GM19395 (cell line): ENCODE results near the gene NUDT10.
A peak's percentile ranks its signal among the peaks of the same experiment; 100 is the strongest.
"Not testable (repeated sequence)": the region's sequence is repeated elsewhere in the genome, so short reads cannot be mapped to it uniquely, and the experiment has no call there.

ENCODE experiments used
- ATAC-seq: cut with Tn5 transposase; IDR thresholded peaks from one replicate; pipeline ENCODE4 v1.9.1; 2021; ENCODE audit warnings: mild to moderate bottlenecking, moderate library complexity; ENCODE audit not compliant: unreplicated experiment

NUDT10 gene

DNA sequence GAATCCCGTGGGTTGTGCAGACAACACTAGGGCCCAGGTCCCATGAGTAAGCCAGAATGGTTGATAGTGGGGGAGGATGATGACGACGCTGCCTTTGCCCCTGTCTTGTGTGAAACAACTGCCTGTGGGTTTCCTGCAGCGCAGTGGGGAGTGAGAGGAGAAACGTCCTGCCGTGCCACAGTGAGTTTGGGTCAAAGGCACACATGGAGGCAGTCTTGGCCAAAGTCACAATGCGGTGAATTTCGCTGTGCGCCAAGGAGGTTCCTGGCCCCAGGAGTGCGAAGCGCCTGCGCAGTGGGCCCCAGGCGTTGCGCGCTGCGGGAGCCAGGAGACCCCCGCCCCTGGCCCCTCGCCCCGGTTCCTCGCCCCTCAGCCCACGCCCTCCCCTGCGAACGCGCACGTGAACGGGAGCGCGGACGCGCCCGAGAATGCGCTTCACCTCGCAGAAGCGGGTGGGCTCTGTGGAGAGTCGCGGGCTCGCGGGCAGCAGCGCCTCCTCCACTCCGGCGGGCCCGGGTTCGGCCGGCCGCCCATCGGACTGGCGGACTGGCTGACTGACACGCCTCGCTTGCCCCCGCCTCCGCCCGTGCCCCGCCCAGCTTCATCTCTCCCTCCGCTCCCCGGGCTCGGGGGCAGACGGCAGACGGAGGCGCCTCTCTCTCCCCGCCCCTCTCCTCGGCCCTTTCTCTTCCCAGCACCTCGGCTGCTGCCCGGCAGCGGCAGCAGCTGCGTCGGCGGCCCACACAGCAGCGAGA, at the start of gene NUDT10:
TSS of gene NUDT10 (plus strand) at position 635 of the 755 bp plus-strand sequence. CDS start 144 bp downstream, outside the sequence.
- ATAC-seq = no peak

DNA sequence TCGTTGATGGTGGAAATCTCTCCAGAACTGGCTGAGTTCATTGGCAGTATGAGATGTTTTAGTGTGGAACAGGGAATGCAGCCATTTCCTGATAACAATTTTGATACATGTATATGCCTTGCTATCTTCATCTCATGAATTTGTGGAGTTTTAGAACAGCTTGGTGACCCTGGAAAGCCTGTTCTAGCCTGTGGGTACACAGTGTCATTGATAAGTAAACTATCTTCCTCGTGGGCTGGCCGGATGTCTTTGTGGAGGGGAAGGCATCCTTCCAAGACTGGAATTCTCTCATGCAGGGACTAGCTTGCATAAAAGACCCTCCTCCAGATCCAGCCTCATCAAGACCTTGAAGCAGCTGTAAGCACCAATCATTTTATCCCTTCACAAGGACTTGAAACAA, 40.2 kb upstream of the NUDT10 start:
- no peak for ATAC-seq

DNA sequence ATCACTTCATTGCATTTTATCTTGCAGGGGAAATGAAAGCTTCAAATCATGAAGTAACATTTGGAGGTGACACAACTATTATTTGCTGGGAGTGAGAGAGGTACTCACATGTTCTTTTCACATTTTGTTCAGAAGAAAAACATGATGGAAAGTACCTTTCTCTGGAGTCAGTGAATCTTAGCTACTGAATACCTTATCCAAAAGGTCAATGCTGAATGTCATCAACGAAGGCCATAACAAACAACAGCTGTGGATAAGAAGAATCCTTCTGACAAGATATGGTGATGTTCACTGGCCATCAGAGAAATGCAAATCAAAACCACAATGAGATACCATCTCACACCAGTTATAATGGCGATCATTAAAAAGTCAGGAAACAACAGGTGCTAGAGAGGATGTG, 36.5 kb upstream of the NUDT10 start:
- no peak for ATAC-seq

DNA sequence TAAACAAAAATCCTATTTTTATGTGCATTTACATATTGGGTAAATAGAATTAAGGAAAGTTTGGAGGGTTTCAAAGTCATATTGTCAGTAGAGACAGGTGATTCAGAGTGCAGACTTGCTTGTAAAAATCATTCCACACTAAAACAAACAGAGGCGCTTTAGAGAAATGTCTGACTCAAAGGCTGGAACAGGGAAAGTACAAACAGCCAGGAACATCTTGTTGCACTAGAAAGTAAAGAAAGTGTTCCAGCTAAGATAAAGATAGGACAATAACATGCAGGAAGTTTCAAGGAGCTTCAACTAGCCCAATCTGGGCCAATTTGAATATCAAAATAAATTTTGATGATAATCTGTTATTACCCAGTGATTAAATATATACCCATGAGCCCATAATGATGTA, 16.4 kb upstream of the NUDT10 start:
- ATAC-seq = no peak

DNA sequence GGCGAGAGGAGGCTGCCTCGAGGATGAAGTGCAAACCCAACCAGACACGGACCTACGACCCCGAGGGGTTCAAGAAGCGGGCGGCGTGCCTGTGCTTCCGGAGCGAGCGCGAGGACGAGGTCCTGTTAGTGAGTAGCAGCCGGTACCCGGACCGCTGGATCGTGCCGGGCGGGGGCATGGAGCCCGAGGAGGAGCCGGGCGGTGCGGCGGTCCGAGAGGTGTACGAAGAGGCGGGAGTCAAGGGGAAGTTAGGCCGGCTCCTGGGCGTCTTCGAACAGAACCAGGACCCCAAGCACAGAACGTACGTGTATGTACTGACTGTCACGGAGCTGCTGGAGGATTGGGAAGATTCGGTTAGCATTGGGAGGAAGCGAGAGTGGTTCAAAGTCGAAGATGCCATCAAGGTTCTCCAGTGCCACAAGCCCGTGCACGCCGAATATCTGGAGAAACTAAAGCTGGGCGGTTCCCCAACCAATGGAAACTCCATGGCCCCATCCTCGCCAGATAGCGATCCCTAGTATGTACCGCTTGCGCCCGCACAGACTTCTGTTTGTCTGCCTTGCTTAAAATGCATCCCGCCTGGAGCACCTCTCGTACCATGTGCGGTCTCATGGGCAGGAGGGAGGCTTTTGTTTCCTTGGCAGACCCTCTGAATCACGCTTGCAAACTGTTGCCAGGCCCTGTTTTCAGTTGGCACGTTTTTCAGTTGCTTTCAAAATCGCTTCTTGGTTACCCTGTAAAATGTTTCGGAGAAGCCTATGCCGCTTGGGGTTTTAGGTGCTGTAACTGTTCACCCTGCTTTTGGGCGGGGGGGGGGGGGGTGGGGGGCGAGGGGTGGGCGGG, 542 bp downstream of the NUDT10 start:
- ATAC-seq = not testable (repeated sequence)

DNA sequence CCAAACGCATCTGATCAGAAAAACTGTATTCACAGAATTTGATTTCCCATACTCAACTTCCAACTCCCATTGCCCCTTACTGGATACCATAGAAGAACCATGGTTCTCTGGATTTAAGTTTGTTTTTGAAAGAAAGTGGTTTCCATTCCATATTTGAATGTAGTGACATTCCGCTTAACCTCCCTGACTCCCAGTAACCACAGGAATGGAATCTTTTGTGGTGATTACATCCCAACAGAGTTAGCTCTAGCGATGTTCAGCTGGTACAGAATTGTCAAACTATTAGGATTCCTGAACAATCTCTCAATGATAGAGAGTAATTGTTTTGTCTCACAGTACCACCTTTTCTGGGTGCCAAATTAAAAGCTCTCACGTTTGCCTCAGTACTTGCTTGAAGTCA, 1.7 kb downstream of the NUDT10 start:
- ATAC-seq = no peak

DNA sequence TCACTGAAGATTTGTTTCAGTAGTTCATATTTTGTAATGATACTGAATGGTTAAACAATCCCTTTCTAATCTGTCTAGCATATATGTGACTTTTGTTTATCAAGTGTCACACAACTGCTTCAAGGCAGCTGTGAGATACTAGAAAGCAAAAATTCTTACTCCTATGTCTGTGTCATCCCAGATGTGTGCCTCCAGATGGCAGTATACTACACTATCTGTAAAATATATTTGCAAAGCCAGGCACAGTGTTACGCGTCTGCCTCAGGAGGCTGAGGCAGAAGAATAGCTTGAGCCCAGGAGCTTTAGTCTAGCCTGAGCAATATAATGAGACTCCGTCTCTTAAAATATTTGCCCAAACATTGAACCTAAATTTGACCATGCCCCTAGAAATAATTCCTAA, 4.0 kb downstream of the NUDT10 start:
- peak; percentile 87 for ATAC-seq

DNA sequence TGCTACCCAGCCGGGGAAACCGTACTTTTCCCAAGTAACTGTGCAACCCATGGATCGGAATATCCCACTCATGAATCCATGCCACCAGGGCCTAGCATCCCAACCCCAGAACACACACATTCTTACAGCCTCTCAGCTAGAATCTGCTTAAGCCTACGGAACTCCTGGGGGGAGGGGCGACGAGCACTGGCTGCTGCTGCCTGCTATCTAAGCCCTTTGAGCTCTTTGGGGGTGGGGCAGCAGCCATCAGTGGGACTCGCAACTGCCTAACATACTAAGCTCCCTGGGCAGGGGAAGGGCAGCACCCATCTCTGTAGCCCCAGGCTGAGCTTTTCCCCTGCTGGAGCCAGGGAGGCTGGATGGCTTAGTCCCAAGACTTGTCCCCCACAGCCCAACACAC, 28.6 kb downstream of the NUDT10 start:
- ATAC-seq = no peak

DNA sequence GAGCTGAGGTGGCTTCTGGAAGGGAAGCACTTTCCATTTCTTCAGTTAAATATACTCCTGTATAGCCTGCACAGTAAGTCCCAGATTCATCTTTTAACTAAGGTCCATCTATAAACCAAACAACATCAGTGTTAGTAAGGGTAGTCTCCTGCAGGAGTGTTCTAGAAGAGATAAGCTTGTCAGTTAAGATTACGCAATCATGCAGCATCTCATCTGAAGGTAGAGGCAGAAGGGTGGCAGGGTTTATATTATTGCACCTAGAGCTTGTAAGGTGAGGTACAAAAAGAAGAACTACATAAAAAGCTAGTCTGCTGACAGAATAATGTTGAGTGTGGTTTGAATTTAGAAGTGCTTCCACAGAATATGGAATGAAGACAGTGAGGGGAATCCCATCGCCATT, 44.0 kb downstream of the NUDT10 start:
- ATAC-seq = no peak
